Measurements from ENCODE around the gene SEMA3F. TPM values are rescaled to one million over a fixed set of nuclear protein-coding genes. Genes with fewer than 3 reads are reported as not detected.

The SEMA3F gene
- total RNA-seq, 1 experiment from 2014 or later = 69.6 TPM

DNA sequence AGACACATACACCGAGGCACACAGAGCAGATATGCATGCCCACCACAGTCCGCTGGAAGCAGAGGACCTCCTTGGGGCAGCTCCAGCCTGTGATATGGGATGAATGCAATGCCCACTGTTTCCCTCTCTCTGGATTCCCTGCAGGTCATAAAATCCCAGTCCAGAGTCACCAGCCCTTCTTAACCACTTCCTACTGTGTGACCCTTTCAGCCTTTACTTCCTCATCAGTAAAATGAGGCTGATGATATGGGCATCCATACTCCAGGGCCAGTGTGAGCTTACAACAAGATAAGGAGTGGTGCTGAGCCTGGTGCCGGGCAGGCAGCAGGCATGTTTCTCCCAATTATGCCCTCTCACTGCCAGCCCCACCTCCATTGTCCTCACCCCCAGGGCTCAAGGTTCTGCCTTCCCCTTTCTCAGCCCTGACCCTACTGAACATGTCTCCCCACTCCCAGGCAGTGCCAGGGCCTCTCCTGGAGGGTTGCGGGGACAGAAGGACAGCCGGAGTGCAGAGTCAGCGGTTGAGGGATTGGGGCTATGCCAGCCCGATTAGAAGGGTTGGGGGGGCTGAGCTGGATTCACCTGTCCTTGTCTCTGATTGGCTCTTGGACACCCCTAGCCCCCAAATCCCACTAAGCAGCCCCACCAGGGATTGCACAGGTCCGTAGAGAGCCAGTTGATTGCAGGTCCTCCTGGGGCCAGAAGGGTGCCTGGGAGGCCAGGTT, 36.0 kb downstream of the SEMA3F start, which contains the start of gene GNAT1:
TSS of gene GNAT1 (plus strand) at position 675 of the 725 bp plus-strand sequence. CDS start 116 bp downstream, outside the sequence.
- Histone ChIP-seq H3K27me3 (ENCODE audit: control insufficient read depth, insufficient read depth, low read length) (no peaks in the 10 kb centered on the region), H3K4me3 (ENCODE audit: low read depth in 2 of 2, low read length in 2 of 2) (no peak within 1 kb of the TSS), H3K27ac (ENCODE audit: low read length) (no peak within 1 kb of the TSS), H3K9me3 (ENCODE audit: control insufficient read depth, insufficient read depth, low read depth, low read length) (no peaks in the 10 kb centered on the region), H3K4me1 (ENCODE audit: control insufficient read depth, insufficient read depth, low read length) (peaks cover 28% of the 10 kb centered on the region), H3K36me3 (ENCODE audit: control insufficient read depth, insufficient read depth, low read length) (no peaks in the 10 kb centered on the region; the same call in 1 of the 2 replicates)
- no peak for DNase-seq (ENCODE audit: low read depth, low spot score)
- no TSS peak for BruUV-seq (replicated peaks)
- ATAC-seq = no peak
- TF ChIP-seq, protein P1, sequence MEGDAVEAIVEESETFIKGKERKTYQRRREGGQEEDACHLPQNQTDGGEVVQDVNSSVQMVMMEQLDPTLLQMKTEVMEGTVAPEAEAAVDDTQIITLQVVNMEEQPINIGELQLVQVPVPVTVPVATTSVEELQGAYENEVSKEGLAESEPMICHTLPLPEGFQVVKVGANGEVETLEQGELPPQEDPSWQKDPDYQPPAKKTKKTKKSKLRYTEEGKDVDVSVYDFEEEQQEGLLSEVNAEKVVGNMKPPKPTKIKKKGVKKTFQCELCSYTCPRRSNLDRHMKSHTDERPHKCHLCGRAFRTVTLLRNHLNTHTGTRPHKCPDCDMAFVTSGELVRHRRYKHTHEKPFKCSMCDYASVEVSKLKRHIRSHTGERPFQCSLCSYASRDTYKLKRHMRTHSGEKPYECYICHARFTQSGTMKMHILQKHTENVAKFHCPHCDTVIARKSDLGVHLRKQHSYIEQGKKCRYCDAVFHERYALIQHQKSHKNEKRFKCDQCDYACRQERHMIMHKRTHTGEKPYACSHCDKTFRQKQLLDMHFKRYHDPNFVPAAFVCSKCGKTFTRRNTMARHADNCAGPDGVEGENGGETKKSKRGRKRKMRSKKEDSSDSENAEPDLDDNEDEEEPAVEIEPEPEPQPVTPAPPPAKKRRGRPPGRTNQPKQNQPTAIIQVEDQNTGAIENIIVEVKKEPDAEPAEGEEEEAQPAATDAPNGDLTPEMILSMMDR (IDR thresholded peaks at IDR 0.05) = no peak
- TF ChIP-seq SIN3A (IDR thresholded peaks at IDR 0.05; ENCODE audit: borderline replicate concordance, insufficient read depth, low read depth, low read length) = no peak
- no peak for TF ChIP-seq TCF7L2 (IDR thresholded peaks at IDR 0.05; ENCODE audit: low read depth, low read length)
- TF ChIP-seq POLR2AphosphoS5 (IDR thresholded peaks at IDR 0.05; ENCODE audit: low read depth, low read length) = no peak
- TF ChIP-seq, protein P2, sequence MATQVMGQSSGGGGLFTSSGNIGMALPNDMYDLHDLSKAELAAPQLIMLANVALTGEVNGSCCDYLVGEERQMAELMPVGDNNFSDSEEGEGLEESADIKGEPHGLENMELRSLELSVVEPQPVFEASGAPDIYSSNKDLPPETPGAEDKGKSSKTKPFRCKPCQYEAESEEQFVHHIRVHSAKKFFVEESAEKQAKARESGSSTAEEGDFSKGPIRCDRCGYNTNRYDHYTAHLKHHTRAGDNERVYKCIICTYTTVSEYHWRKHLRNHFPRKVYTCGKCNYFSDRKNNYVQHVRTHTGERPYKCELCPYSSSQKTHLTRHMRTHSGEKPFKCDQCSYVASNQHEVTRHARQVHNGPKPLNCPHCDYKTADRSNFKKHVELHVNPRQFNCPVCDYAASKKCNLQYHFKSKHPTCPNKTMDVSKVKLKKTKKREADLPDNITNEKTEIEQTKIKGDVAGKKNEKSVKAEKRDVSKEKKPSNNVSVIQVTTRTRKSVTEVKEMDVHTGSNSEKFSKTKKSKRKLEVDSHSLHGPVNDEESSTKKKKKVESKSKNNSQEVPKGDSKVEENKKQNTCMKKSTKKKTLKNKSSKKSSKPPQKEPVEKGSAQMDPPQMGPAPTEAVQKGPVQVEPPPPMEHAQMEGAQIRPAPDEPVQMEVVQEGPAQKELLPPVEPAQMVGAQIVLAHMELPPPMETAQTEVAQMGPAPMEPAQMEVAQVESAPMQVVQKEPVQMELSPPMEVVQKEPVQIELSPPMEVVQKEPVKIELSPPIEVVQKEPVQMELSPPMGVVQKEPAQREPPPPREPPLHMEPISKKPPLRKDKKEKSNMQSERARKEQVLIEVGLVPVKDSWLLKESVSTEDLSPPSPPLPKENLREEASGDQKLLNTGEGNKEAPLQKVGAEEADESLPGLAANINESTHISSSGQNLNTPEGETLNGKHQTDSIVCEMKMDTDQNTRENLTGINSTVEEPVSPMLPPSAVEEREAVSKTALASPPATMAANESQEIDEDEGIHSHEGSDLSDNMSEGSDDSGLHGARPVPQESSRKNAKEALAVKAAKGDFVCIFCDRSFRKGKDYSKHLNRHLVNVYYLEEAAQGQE (IDR thresholded peaks at IDR 0.05; ENCODE audit: insufficient read depth in 1 of 2, low read depth in 2 of 2, low read length in 1 of 2) = no peak
- ChIA-PET CTCF (interaction anchor here (0.6 to 1.0 kb wide), 2 partner anchors 18 to 86 kb away, joined by 3 to 6 read pairs; no protein-coding TSS in a partner anchor), POLR2A (interaction anchor here (0.6 kb wide), 2 partner anchors 44 to 46 kb away, joined by 4 to 15 read pairs; no protein-coding TSS in a partner anchor)
- intact Hi-C loops (cut with micrococcal nuclease; ENCODE audit: unreplicated experiment) (loop anchor here (10.0 kb wide), 1 partner anchor 74 kb away; the partner anchor contains the start of gene SEMA3B), in situ Hi-C loops (cut with HindIII; ENCODE audit: low pct_unique_long_range_greater_than_20kb, low sequenced_read_pairs) (no loop called here)

DNA sequence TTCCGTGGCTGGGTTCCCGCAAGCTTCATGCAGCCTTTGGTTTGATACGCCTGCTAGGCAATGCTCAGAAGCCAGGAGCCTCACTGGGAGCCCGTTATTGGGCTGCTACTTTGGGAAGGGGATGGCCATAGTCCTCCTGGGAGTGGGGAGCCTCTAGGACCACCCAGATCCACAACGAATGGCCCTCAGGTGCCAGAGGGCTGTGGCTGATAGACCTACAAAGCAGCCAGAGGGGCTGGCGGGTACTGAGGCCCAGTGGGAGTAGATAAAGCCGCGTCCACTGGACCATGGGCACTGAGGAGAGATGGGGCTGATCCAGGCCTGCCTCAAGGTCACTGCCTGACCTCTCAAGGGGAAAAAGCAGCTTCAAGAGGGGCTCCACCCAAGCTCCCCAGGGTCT, 37.0 kb downstream of the SEMA3F start:
- TF ChIP-seq, protein P1 (IDR thresholded peaks at IDR 0.05) = no peak
- TF ChIP-seq, protein P2 (IDR thresholded peaks at IDR 0.05; ENCODE audit: insufficient read depth in 1 of 2, low read depth in 2 of 2, low read length in 1 of 2) = no peak
- TF ChIP-seq SIN3A (IDR thresholded peaks at IDR 0.05; ENCODE audit: borderline replicate concordance, insufficient read depth, low read depth, low read length) (no peak), POLR2AphosphoS5 (IDR thresholded peaks at IDR 0.05; ENCODE audit: low read depth, low read length) (no peak), TCF7L2 (IDR thresholded peaks at IDR 0.05; ENCODE audit: low read depth, low read length) (no peak)
- no TSS peak for BruUV-seq (replicated peaks)
- Histone ChIP-seq H3K4me3 (ENCODE audit: low read depth in 2 of 2, low read length in 2 of 2) (no peak overlapping the region), H3K27ac (ENCODE audit: low read length) (no peak overlapping the region), H3K36me3 (ENCODE audit: control insufficient read depth, insufficient read depth, low read length) (no peaks in the 10 kb centered on the region), H3K9me3 (ENCODE audit: control insufficient read depth, insufficient read depth, low read depth, low read length) (no peaks in the 10 kb centered on the region), H3K4me1 (ENCODE audit: control insufficient read depth, insufficient read depth, low read length) (peaks cover 28% of the 10 kb centered on the region), H3K27me3 (ENCODE audit: control insufficient read depth, insufficient read depth, low read length) (no peaks in the 10 kb centered on the region)
- CTCF ChIA-PET = interaction anchor here (0.8 kb wide), 1 partner anchor 44 kb away, joined by 4 read pairs; the partner anchor contains the start of gene GNAI2
- no peak for DNase-seq (ENCODE audit: low read depth, low spot score)
- intact Hi-C loops (cut with micrococcal nuclease; ENCODE audit: unreplicated experiment) = loop anchor here (1.0 to 10.0 kb wide), 2 partner anchors 34 to 73 kb away; partner anchors contain the start of gene SEMA3B
- POLR2A ChIA-PET = interaction anchor here (0.6 kb wide), 1 partner anchor 45 kb away, joined by 15 read pairs; no protein-coding TSS in a partner anchor
- ATAC-seq = no peak
- in situ Hi-C loops (cut with HindIII; ENCODE audit: low pct_unique_long_range_greater_than_20kb, low sequenced_read_pairs) = no loop called here
